ENCODE results near the gene LRSAM1. TPM values are rescaled to one million over a fixed set of nuclear protein-coding genes. Genes with fewer than 3 reads are reported as not detected.
A peak's percentile ranks its signal among the peaks of the same experiment; 100 is the strongest.

LRSAM1 gene
- total and polyA plus RNA-seq, 11 donors: 21.9 to 42.2 (median 31.6) TPM

DNA sequence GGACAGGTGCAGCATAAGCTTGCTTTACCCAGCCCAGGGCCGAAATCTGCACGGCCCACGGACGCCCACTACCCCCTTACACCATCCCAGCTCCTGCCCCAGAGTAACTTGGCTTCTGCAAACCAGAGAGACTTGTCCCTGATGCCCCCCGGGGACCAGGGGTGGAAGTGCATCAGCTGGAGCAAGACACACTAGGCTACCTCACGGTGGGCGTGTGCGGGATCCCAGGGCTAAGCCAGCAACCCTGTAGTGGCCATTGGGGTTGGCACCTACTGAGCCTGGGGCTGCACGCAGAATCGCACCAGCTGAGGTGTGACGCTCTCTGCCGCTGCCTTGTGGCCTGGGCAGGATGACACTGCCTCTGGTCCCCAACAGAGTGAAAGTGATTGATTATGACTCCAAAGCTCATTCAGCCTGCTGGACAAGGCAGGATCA is 33.3 kb upstream of the LRSAM1 start:
- peak overlapping the region in 1 of 12 donors; percentile 78 for H3K27ac ChIP-seq
- peaks cover 0 to 2% (median 0%) of the 10 kb centered on the region in 9 donors for H3K36me3 ChIP-seq
- H3K27me3 ChIP-seq: no peaks in the 10 kb centered on the region
- ATAC-seq (peak in 3 of 4 donors; percentile 18 to 56 (median 39)), DNase-seq (no peak)
- WGBS, 4 donors: 59 to 74% (median 70%) methylated on average over 9 to 12 of the region's 12 CpGs
- TF ChIP-seq POLR2A (IDR thresholded peaks at IDR 0.05): no peak
- TF ChIP-seq, protein P1, sequence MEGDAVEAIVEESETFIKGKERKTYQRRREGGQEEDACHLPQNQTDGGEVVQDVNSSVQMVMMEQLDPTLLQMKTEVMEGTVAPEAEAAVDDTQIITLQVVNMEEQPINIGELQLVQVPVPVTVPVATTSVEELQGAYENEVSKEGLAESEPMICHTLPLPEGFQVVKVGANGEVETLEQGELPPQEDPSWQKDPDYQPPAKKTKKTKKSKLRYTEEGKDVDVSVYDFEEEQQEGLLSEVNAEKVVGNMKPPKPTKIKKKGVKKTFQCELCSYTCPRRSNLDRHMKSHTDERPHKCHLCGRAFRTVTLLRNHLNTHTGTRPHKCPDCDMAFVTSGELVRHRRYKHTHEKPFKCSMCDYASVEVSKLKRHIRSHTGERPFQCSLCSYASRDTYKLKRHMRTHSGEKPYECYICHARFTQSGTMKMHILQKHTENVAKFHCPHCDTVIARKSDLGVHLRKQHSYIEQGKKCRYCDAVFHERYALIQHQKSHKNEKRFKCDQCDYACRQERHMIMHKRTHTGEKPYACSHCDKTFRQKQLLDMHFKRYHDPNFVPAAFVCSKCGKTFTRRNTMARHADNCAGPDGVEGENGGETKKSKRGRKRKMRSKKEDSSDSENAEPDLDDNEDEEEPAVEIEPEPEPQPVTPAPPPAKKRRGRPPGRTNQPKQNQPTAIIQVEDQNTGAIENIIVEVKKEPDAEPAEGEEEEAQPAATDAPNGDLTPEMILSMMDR (IDR thresholded peaks at IDR 0.05): peak in 4 of 12 donors; percentile 17 to 28 (median 20)
- H3K4me1 ChIP-seq: peaks cover 0 to 24% (median 8%) of the 10 kb centered on the region in 12 donors
- H3K9me3 ChIP-seq: no peaks in the 10 kb centered on the region
- intact Hi-C loops (cut with DNase I): no loop called here
- H3K4me3 ChIP-seq: no peak overlapping the region

GRCh38 chr9:127419348-127419747 is 32.0 kb upstream of the LRSAM1 start:
- ATAC-seq (no peak), DNase-seq (no peak)
- 61 to 76% (median 74%) methylated on average over 6 of the region's 6 CpGs for WGBS, 4 donors
- Histone ChIP-seq H3K27ac (peak overlapping the region in 1 of 12 donors; percentile 78), H3K36me3 (no peaks in the 10 kb centered on the region), H3K4me1 (peaks cover 0 to 28% (median 13%) of the 10 kb centered on the region in 12 donors), H3K9me3 (no peaks in the 10 kb centered on the region), H3K4me3 (peak overlapping the region in 2 of 12 donors; percentile 37 to 54), H3K27me3 (no peaks in the 10 kb centered on the region)
- no peak for TF ChIP-seq POLR2A (IDR thresholded peaks at IDR 0.05)
- TF ChIP-seq, protein P1 (IDR thresholded peaks at IDR 0.05): no peak
- intact Hi-C loops (cut with DNase I): no loop called here

- H3K36me3 ChIP-seq: peaks cover 0 to under 1% (median 0%) of the 10 kb centered on the region in 9 donors
- no peaks in the 10 kb centered on the region for H3K9me3 ChIP-seq
- no peak overlapping the region for H3K4me3 ChIP-seq
- H3K4me1 ChIP-seq: peaks cover 10 to 41% (median 24%) of the 10 kb centered on the region in 12 donors
- ATAC-seq (no peak), DNase-seq (no peak)
- intact Hi-C loops (cut with DNase I): no loop called here
- TF ChIP-seq, protein P1 (IDR thresholded peaks at IDR 0.05): no peak
- TF ChIP-seq POLR2A (IDR thresholded peaks at IDR 0.05): no peak
- peak overlapping the region in 1 of 12 donors; percentile 1 for H3K27ac ChIP-seq
- H3K27me3 ChIP-seq: no peaks in the 10 kb centered on the region
- 90 to 93% (median 92%) methylated on average over 7 of the region's 7 CpGs for WGBS, 4 donors
Observed at GRCh38 chr9:127421057-127421456, 30.3 kb upstream of the LRSAM1 start.

- DNase-seq: no peak
- intact Hi-C loops (cut with DNase I): no loop called here
- peaks cover 10 to 48% (median 27%) of the 10 kb centered on the region in 12 donors for H3K4me1 ChIP-seq
- H3K4me3 ChIP-seq: peak overlapping the region in 6 of 12 donors; percentile 57 to 87 (median 72)
- no peak for ATAC-seq
- TF ChIP-seq POLR2A (IDR thresholded peaks at IDR 0.05): no peak
- TF ChIP-seq, protein P1 (IDR thresholded peaks at IDR 0.05): no peak
- no peaks in the 10 kb centered on the region for H3K9me3 ChIP-seq
- peak overlapping the region in 1 of 12 donors; percentile 92 for H3K27ac ChIP-seq
- WGBS, 4 donors: 76 to 84% (median 79%) methylated on average over 10 of the region's 10 CpGs
- H3K27me3 ChIP-seq: no peaks in the 10 kb centered on the region
- H3K36me3 ChIP-seq: peaks cover 0 to 9% (median 0%) of the 10 kb centered on the region in 9 donors
Observed at GRCh38 chr9:127422133-127422782, 29.1 kb upstream of the LRSAM1 start.
